Astrocyte (in vitro differentiated cells and primary cell): ENCODE data around the gene ZNF687. TPM values are rescaled to one million over a fixed set of nuclear protein-coding genes. Genes with fewer than 3 reads are reported as not detected.

ENCODE experiments used
- DNase-seq: peaks from one replicate; pipeline ENCODE4 v3.0.0-alpha.2; 2010; ENCODE audit warnings: low read depth
- FAIRE-seq: peaks from 2 replicates; lab custom pipeline; 2011; peaks lifted over from hg19 to GRCh38; lab: Jason Lieb, UNC
- H2AFZ ChIP-seq: 2 replicates; pipeline ENCODE4 v1.6.0; 2012; ENCODE audit warnings: low read depth, low read length, inconsistent platforms
- H3K27ac ChIP-seq: 2 replicates; pipeline ENCODE4 v1.5.1; 2011; ENCODE audit warnings: low read depth, low read length, inconsistent platforms
- H3K27me3 ChIP-seq: 2 replicates; pipeline ENCODE4 v1.6.0; 2011; ENCODE audit warnings: low read length, inconsistent platforms; ENCODE audit not compliant: insufficient read depth
- H3K36me3 ChIP-seq: 2 replicates; pipeline ENCODE4 v1.5.1; 2011; ENCODE audit warnings: low read length, inconsistent platforms; ENCODE audit not compliant: insufficient read depth
- H3K4me1 ChIP-seq: 2 replicates; pipeline ENCODE4 v1.5.1; 2011; ENCODE audit warnings: low read length, inconsistent platforms; ENCODE audit not compliant: insufficient read depth
- H3K4me2 ChIP-seq: 2 replicates; pipeline ENCODE4 v1.6.0; 2012; ENCODE audit warnings: low read length, inconsistent platforms
- H3K4me3 ChIP-seq: 2 replicates; pipeline ENCODE4 v1.5.1; 2011; ENCODE audit warnings: low read depth, mild to moderate bottlenecking, low read length, inconsistent platforms; ENCODE audit not compliant: insufficient read depth
- H3K79me2 ChIP-seq: 2 replicates; pipeline ENCODE4 v1.6.0; 2012; ENCODE audit warnings: mild to moderate bottlenecking, low read length, inconsistent platforms; ENCODE audit not compliant: insufficient read depth
- H3K9ac ChIP-seq: 2 replicates; pipeline ENCODE4 v1.6.0; 2012; ENCODE audit warnings: mild to moderate bottlenecking, low read length, inconsistent platforms
- H3K9me3 ChIP-seq: 2 replicates; pipeline ENCODE4 v1.5.1; 2012; ENCODE audit warnings: low read depth, mild to moderate bottlenecking, low read length, inconsistent platforms; ENCODE audit not compliant: insufficient read depth
- H4K20me1 ChIP-seq: 2 replicates; pipeline ENCODE4 v1.6.0; 2012; ENCODE audit warnings: low read length, inconsistent platforms; ENCODE audit not compliant: insufficient read depth
- H3K27ac Mint-ChIP-seq: one replicate; pipeline ENCODE4 v1.8.0; 2021; ENCODE audit warnings: mild to moderate bottlenecking, mixed read lengths; ENCODE audit not compliant: unreplicated experiment
- H3K27me3 Mint-ChIP-seq: one replicate; pipeline ENCODE4 v1.8.0; 2021; ENCODE audit warnings: low read depth, mixed read lengths; ENCODE audit not compliant: unreplicated experiment
- H3K36me3 Mint-ChIP-seq: one replicate; pipeline ENCODE4 v1.8.0; 2021; ENCODE audit warnings: low read depth, mixed read lengths; ENCODE audit not compliant: unreplicated experiment
- H3K4me1 Mint-ChIP-seq: one replicate; pipeline ENCODE4 v1.8.0; 2021; ENCODE audit warnings: low read depth, mixed read lengths; ENCODE audit not compliant: unreplicated experiment
- H3K4me3 Mint-ChIP-seq: one replicate; pipeline ENCODE4 v1.8.0; 2021; ENCODE audit warnings: mild to moderate bottlenecking, moderate library complexity, mixed read lengths; ENCODE audit not compliant: unreplicated experiment
- H3K9me3 Mint-ChIP-seq: one replicate; pipeline ENCODE4 v1.8.0; 2021; ENCODE audit warnings: mild to moderate bottlenecking, mixed read lengths; ENCODE audit not compliant: unreplicated experiment
- EZH2 ChIP-seq: IDR thresholded peaks from 2 replicates; pipeline ENCODE4 v1.6.1; 2012; ENCODE audit warnings: mild to moderate bottlenecking, low read length, inconsistent platforms; ENCODE audit not compliant: insufficient read depth
- total RNA-seq: library from RNA; stranded (reverse); gene quantifications from 2 replicates; pipeline ENCODE4 v1.2.1, GENCODE V29; 2021
- TF ChIP-seq, protein P1 (sequence below): IDR thresholded peaks from 2 replicates; pipeline ENCODE4 v1.5.1; 2011; ENCODE audit warnings: low read depth, mild to moderate bottlenecking, inconsistent platforms, low read length, moderate library complexity; ENCODE audit not compliant: insufficient read depth

The ZNF687 gene
- total RNA-seq, 1 donor from 2014 or later = 15.4 TPM

DNA sequence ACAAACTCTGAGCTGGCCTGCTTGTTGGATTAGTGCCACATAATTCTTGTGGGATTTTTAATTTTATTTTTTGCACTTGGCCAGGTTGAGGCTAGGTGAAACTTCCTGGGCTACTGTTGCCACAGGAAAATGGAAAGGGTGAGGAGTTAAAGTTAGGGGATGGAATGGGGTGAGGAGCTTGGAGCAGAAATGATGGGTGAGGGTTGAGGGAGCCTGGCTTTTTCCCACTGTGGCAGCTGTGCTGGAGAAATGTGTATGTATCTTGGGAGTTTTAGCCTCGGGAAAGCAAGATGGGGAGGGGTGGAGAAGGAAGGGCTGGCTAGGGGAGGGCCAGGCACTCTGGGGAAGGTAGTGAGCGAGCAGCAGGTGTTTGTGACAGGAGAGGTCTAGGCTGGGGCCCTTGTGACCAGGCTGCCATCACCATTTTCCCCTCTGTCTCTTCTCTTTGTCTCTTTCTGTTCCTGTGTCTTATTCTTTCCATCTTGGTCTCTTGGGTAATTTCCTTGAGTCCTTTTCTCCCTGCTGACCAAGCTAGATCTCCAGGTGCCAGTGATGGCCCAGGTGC lies 2.0 kb downstream of the ZNF687 start:
- Histone ChIP-seq H2AFZ (no peak overlapping the region), H3K9me3 (no peaks in the 10 kb centered on the region), H3K27me3 (no peaks in the 10 kb centered on the region), H3K9ac (peak overlapping the region; percentile 96), H3K4me2 (peak overlapping the region; percentile 91), H3K4me3 (no peak overlapping the region), H4K20me1 (peaks cover 53% of the 10 kb centered on the region), H3K4me1 (peaks cover 9% of the 10 kb centered on the region), H3K36me3 (peaks cover 10% of the 10 kb centered on the region), H3K79me2 (peaks cover 49% of the 10 kb centered on the region), H3K27ac (no peak overlapping the region)
- H3K4me3 Mint-ChIP-seq = peak overlapping the region; percentile 90
- H3K4me1 Mint-ChIP-seq = peaks cover 12% of the 10 kb centered on the region
- H3K9me3 Mint-ChIP-seq = no peaks in the 10 kb centered on the region
- no peak for TF ChIP-seq EZH2
- TF ChIP-seq, protein P1, sequence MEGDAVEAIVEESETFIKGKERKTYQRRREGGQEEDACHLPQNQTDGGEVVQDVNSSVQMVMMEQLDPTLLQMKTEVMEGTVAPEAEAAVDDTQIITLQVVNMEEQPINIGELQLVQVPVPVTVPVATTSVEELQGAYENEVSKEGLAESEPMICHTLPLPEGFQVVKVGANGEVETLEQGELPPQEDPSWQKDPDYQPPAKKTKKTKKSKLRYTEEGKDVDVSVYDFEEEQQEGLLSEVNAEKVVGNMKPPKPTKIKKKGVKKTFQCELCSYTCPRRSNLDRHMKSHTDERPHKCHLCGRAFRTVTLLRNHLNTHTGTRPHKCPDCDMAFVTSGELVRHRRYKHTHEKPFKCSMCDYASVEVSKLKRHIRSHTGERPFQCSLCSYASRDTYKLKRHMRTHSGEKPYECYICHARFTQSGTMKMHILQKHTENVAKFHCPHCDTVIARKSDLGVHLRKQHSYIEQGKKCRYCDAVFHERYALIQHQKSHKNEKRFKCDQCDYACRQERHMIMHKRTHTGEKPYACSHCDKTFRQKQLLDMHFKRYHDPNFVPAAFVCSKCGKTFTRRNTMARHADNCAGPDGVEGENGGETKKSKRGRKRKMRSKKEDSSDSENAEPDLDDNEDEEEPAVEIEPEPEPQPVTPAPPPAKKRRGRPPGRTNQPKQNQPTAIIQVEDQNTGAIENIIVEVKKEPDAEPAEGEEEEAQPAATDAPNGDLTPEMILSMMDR = no peak
- peak overlapping the region; percentile 87 for H3K27ac Mint-ChIP-seq
- DNase-seq = no peak
- no peaks in the 10 kb centered on the region for H3K27me3 Mint-ChIP-seq
- no peak for FAIRE-seq
- peaks cover 28% of the 10 kb centered on the region for H3K36me3 Mint-ChIP-seq

DNA sequence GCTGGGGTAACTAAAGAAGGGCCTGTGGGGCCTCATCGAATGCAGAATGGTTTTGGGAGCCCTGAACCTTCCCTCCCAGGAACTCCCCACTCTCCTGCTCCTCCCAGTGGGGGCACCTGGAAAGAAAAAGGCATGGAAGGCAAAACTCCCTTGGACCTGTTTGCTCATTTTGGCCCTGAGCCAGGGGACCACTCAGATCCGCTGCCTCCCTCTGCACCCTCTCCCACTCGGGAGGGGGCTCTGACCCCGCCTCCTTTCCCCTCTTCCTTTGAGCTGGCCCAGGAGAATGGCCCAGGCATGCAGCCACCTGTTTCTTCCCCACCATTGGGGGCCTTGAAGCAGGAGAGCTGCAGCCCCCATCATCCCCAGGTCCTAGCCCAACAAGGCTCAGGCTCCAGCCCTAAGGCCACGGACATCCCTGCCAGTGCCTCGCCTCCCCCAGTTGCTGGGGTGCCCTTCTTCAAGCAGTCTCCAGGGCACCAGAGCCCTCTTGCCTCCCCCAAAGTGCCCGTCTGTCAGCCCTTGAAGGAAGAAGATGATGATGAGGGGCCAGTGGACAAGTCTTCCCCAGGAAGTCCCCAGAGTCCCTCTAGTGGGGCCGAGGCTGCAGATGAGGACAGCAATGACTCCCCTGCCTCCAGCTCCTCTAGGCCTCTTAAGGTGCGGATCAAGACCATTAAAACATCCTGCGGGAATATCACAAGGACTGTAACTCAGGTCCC lies 4.7 kb downstream of the ZNF687 start:
- no peak overlapping the region for H3K27ac Mint-ChIP-seq
- DNase-seq = no peak

More for the DNA sequence above, 4.7 kb downstream of the ZNF687 start:
- Mint-ChIP-seq H3K36me3 (peaks cover 30% of the 10 kb centered on the region), H3K4me1 (peaks cover 12% of the 10 kb centered on the region), H3K9me3 (no peaks in the 10 kb centered on the region), H3K4me3 (no peak overlapping the region), H3K27me3 (no peaks in the 10 kb centered on the region)
- Histone ChIP-seq H3K79me2 (peaks cover 49% of the 10 kb centered on the region), H3K4me2 (no peak overlapping the region), H4K20me1 (peaks cover 59% of the 10 kb centered on the region), H3K36me3 (peaks cover 10% of the 10 kb centered on the region), H3K9me3 (no peaks in the 10 kb centered on the region), H3K4me3 (no peak overlapping the region), H2AFZ (no peak overlapping the region), H3K27me3 (no peaks in the 10 kb centered on the region), H3K9ac (no peak overlapping the region), H3K4me1 (peaks cover 9% of the 10 kb centered on the region), H3K27ac (no peak overlapping the region)
- TF ChIP-seq, protein P1 = no peak
- no peak for TF ChIP-seq EZH2
- no peak for FAIRE-seq
